ENCODE data around the gene RBM15.

DNA sequence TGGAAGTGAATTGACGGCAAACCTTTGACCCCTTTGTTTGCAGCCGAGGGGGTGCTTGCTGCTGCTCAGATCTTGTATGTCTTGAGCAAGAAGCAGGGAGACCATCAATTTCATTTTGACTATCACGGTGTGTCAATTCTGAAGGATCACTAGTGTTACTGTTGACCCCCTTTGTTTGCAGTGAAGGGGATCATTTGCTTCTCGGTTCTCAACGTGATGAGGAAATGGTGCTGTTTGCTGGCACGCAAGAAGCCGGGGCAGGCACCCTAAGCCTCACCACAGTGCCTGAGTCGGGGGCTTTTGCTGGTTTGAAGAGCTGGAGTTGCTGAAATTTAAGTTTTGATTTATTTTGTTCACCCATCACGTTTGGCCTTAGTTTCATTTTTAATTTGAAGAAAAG is 7.5 kb downstream of the RBM15 start:
- TF ChIP-seq, protein P1, sequence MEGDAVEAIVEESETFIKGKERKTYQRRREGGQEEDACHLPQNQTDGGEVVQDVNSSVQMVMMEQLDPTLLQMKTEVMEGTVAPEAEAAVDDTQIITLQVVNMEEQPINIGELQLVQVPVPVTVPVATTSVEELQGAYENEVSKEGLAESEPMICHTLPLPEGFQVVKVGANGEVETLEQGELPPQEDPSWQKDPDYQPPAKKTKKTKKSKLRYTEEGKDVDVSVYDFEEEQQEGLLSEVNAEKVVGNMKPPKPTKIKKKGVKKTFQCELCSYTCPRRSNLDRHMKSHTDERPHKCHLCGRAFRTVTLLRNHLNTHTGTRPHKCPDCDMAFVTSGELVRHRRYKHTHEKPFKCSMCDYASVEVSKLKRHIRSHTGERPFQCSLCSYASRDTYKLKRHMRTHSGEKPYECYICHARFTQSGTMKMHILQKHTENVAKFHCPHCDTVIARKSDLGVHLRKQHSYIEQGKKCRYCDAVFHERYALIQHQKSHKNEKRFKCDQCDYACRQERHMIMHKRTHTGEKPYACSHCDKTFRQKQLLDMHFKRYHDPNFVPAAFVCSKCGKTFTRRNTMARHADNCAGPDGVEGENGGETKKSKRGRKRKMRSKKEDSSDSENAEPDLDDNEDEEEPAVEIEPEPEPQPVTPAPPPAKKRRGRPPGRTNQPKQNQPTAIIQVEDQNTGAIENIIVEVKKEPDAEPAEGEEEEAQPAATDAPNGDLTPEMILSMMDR (IDR thresholded peaks at IDR 0.05) = no peak
- TF ChIP-seq REST (IDR thresholded peaks at IDR 0.05; ENCODE audit: insufficient read depth in 1 of 2, low read depth in 2 of 2, low read length in 1 of 2) (no peak), POLR2AphosphoS5 (IDR thresholded peaks at IDR 0.05; ENCODE audit: low read depth, low read length) (no peak), SIN3A (IDR thresholded peaks at IDR 0.05; ENCODE audit: borderline replicate concordance, insufficient read depth, low read depth, low read length) (no peak), TCF7L2 (IDR thresholded peaks at IDR 0.05; ENCODE audit: low read depth, low read length) (no peak)
